Stomach (tissue), 9 donors: ENCODE measurements around the gene MCRIP1. TPM values are rescaled to one million over a fixed set of nuclear protein-coding genes. Genes with fewer than 3 reads are reported as not detected.

ENCODE experiments used
- DNase-seq, 2 donors: peaks; one replicate each; pipeline versions ENCODE4 v3.0.0 to v3.0.0-alpha.2; 2013 to 2019
- H3K27ac ChIP-seq, 5 donors: fragments of 200-600 bp in 4 of 5; sonication (generic) in 4 of 5; one replicate each; pipeline ENCODE4 v1.5.1; 2013 to 2019; ENCODE audit warnings: mild to moderate bottlenecking in 1 of 5, moderate library complexity in 1 of 5
- H3K27me3 ChIP-seq, 3 donors: fragments of 200-600 bp; sonication (generic); one replicate each; pipeline ENCODE4 v1.5.1; 2017 to 2019; ENCODE audit warnings: mixed run types in 1 of 3
- H3K36me3 ChIP-seq, 4 donors: fragments of 200-600 bp; sonication (generic); 1 replicate in 3 of 4; 2 replicates in 1 of 4; pipeline ENCODE4 v1.5.1; 2016 to 2019
- H3K4me1 ChIP-seq, 4 donors: fragments of 200-600 bp; sonication (generic); one replicate each; pipeline ENCODE4 v1.5.1; 2016 to 2019
- H3K4me3 ChIP-seq, 4 donors: fragments of 200-600 bp; sonication (generic) in 3 of 4; one replicate each; pipeline ENCODE4 v1.5.1; 2016 to 2019; ENCODE audit warnings: mild to moderate bottlenecking in 1 of 4
- H3K9me3 ChIP-seq, 4 donors: fragments of 200-600 bp; sonication (generic); one replicate each; pipeline ENCODE4 v1.5.1; 2016 to 2019
- CTCF ChIP-seq, 7 experiments: fragments of 450-650 bp in 4 of 7; fragments of 200-600 bp in 3 of 7; sonication (generic) in 3 of 7; IDR thresholded peaks; one replicate each; pipeline ENCODE4 v1.5.1; 2016 to 2019; ENCODE audit warnings: antibody characterized with exemption in 7 of 7, control low read depth in 2 of 7, mild to moderate bottlenecking in 1 of 7
- EP300 ChIP-seq: sonication (generic); formaldehyde crosslinking; IDR thresholded peaks from one replicate; pipeline ENCODE4 v1.6.1; 2017; ENCODE audit warnings: antibody characterized with exemption
- POLR2A ChIP-seq, 4 donors: fragments of 450-650 bp; IDR thresholded peaks; one replicate each; pipeline ENCODE4 v1.6.1; 2016; ENCODE audit warnings: antibody characterized with exemption in 4 of 4, control low read depth in 2 of 4, mild to moderate bottlenecking in 1 of 4, moderate library complexity in 1 of 4
- POLR2AphosphoS5 ChIP-seq, 3 donors: sonication (generic); formaldehyde crosslinking; IDR thresholded peaks; one replicate each; pipeline ENCODE4 v1.6.1; 2016; ENCODE audit warnings: antibody characterized with exemption in 3 of 3
- WGBS, 5 donors: extraction: QIAGEN DNeasy Blood & Tissue Kit in 3 of 5; methylation state at CpG; one replicate each; pipeline versions ENCODE4 v1.1.5 to v1.1.7; 2013 to 2018; 5-methylcytosine and 5-hydroxymethylcytosine counted together
- intact Hi-C: fragments of 100-400 bp; cut with DNase I; formaldehyde crosslinking; loops from one replicate; pipeline ENCODE4 v1.15.1; 2023; ENCODE audit warnings: low total_unique reads
- polyA plus RNA-seq, 3 donors: library from polyadenylated mRNA; stranded (reverse); fragments of 200-250 nt; gene quantifications; one replicate each; pipeline ENCODE4 v1.2.3, GENCODE V29; 2013
- total RNA-seq, 5 donors: library from RNA; depleted of rRNA; stranded (reverse); fragments of >200 nt; gene quantifications; one replicate each; pipeline versions ENCODE4 v1.1.0 to v1.2.3, GENCODE V29; 2014 to 2016
- donor health status: healthy with polysubstance abuse.
- donor health status: Bipolar disorder and iron deficiency.
- donor health status: healthy.

The MCRIP1 gene
- total and polyA plus RNA-seq, 8 donors: 23.7 to 150 (median 95.9) TPM

- 94 to 98% (median 95%) methylated on average over 5 of the region's 5 CpGs for WGBS, 5 donors
- Histone ChIP-seq H3K9me3 (no peaks in the 10 kb centered on the region), H3K27me3 (no peaks in the 10 kb centered on the region), H3K4me1 (peaks cover 0 to 14% (median 5%) of the 10 kb centered on the region in 4 donors), H3K27ac (no peak overlapping the region), H3K4me3 (no peak overlapping the region), H3K36me3 (peaks cover 0 to 45% (median 39%) of the 10 kb centered on the region in 4 donors)
- no peak for DNase-seq
- intact Hi-C loops: no loop called here
- TF ChIP-seq EP300 (no peak), POLR2A (IDR thresholded peaks at IDR 0.05) (no peak), CTCF (IDR thresholded peaks at IDR 0.05) (no peak), POLR2AphosphoS5 (IDR thresholded peaks at IDR 0.05) (no peak)
These were observed 44.5 kb upstream of the MCRIP1 start for GRCh38 chr17:81877569-81877968.

GRCh38 chr17:81871387-81872230 is 38.5 kb upstream of the MCRIP1 start:
- TF ChIP-seq POLR2A (IDR thresholded peaks at IDR 0.05): peak in 1 of 4 donors; percentile 60
- TF ChIP-seq EP300: peak; percentile 30
- peak in 2 of 3 donors; percentile 15 to 100 for TF ChIP-seq POLR2AphosphoS5 (IDR thresholded peaks at IDR 0.05)
- peak in 2 of 7 experiments; percentile 7 to 39 for TF ChIP-seq CTCF (IDR thresholded peaks at IDR 0.05)
- H3K27me3 ChIP-seq: no peaks in the 10 kb centered on the region
- WGBS, 5 donors: 0 to 2% (median 0%) methylated on average over 37 to 86 of the region's 86 CpGs
- no peaks in the 10 kb centered on the region for H3K9me3 ChIP-seq
- peaks cover 37 to 65% (median 52%) of the 10 kb centered on the region in 4 donors for H3K4me1 ChIP-seq
- peak overlapping the region; percentile 92 to 100 (median 99) for H3K27ac ChIP-seq
- intact Hi-C loops: no loop called here
- peak overlapping the region; percentile 68 to 98 (median 85) for H3K4me3 ChIP-seq
- peaks cover 22 to 29% (median 28%) of the 10 kb centered on the region in 4 donors for H3K36me3 ChIP-seq
- DNase-seq: peak; percentile 96 to 98

GRCh38 chr17:81870981-81871386 is 37.9 kb upstream of the MCRIP1 start, which contains the start of gene ARHGDIA:
Gene ARHGDIA, minus strand, starts transcription at chr17:81871337. Its CDS starts 1,407 bp downstream, at chr17:81869930.
- no peak for DNase-seq
- intact Hi-C loops: no loop called here

More at GRCh38 chr17:81870981-81871386, 37.9 kb upstream of the MCRIP1 start, which contains the start of gene ARHGDIA:
- Histone ChIP-seq H3K36me3 (peaks cover 22 to 29% (median 28%) of the 10 kb centered on the region in 4 donors), H3K27ac (peak within 1 kb of the TSS; percentile 92 to 100 (median 99)), H3K27me3 (no peaks in the 10 kb centered on the region), H3K9me3 (no peaks in the 10 kb centered on the region), H3K4me3 (peak within 1 kb of the TSS; percentile 68 to 98 (median 85)), H3K4me1 (peaks cover 44 to 71% (median 59%) of the 10 kb centered on the region in 4 donors)
- TF ChIP-seq POLR2AphosphoS5 (IDR thresholded peaks at IDR 0.05) (peak in 2 of 3 donors; percentile 98 to 99), EP300 (no peak), POLR2A (IDR thresholded peaks at IDR 0.05) (peak in 1 of 4 donors; percentile 16), CTCF (IDR thresholded peaks at IDR 0.05) (no peak)
- WGBS, 5 donors: 0% methylated on average over 13 to 64 of the region's 64 CpGs; no CpG with 5 or more reads in 2 of the 5 donors
